ENCODE results near the gene CACNG3. TPM values are rescaled to one million over a fixed set of nuclear protein-coding genes. Genes with fewer than 3 reads are reported as not detected.

CACNG3 gene
- total RNA-seq, 2 experiments from 2014 or later = not detected

GRCh38 chr16:24272379-24272778, 16.2 kb downstream of the CACNG3 start:
- no peak overlapping the region for H3K4me3 ChIP-seq (ENCODE audit: low read length)

DNA sequence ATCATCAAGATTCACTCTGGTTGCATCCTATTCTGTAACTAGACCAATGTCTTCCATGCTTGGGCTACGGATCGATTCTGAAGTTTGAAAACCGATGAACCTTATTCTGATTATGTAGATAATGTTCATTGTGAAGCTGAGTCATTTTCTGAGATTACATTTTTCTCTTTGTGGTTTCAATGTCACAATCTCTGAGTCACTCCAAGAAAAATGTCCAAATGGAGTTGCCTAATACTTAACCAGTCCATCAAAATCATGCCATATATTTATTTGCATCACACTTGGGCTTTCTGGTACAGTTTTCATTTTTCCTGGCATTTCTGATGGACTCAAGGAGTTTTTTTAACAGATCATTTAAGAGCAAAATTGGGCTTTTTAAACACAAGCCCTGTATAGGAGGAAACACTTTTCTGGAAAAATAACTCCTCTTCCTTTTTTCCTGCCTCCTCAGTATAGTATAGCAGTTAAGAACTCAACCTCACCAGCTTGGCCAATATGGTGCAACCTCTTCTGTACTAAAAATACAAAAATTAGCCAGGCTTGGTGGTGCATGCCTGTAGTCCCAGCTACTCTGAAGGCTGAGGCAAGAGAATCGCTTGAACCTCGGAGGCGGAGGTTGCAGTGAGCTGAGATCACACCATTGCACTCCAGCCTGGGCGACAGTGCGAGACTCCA, 17.5 kb downstream of the CACNG3 start:
- POLR2A ChIA-PET = no interaction called here
- no peaks in the 10 kb centered on the region for H3K9me3 ChIP-seq (ENCODE audit: control insufficient read depth in 1 of 2, insufficient read depth in 1 of 2, low read length in 2 of 2)
- no peak overlapping the region for H3K4me3 Mint-ChIP-seq
- no peaks in the 10 kb centered on the region for H3K36me3 Mint-ChIP-seq (ENCODE audit: low read depth)
- no peak overlapping the region for H3K27ac ChIP-seq (ENCODE audit: low read depth in 1 of 2, low read length in 2 of 2)
- CTCF ChIA-PET = no interaction called here
- H3K4me3 ChIP-seq (ENCODE audit: low read length) = no peak overlapping the region
- no peaks in the 10 kb centered on the region for H3K9me3 Mint-ChIP-seq
- peaks cover 19 to 29% of the 10 kb centered on the region in 2 experiments for H3K27me3 ChIP-seq (ENCODE audit: control insufficient read depth in 1 of 2, insufficient read depth in 2 of 2, low read length in 2 of 2)
- H3K27ac Mint-ChIP-seq = no peak overlapping the region
- H3K4me1 Mint-ChIP-seq (ENCODE audit: low read depth) = no peaks in the 10 kb centered on the region
- intact Hi-C loops (cut with DNase I, micrococcal nuclease) = no loop called here
- DNase-seq = peak in 2 of 14 experiments; percentile 17 to 18
- no peak for TF ChIP-seq CTCF (IDR thresholded peaks at IDR 0.05)
- peaks cover 58% of the 10 kb centered on the region for H3K27me3 Mint-ChIP-seq
- no peak for ATAC-seq (ENCODE audit: poor library complexity)
- no peaks in the 10 kb centered on the region for H3K4me1 ChIP-seq (ENCODE audit: insufficient read depth, low read length)
- H3K36me3 ChIP-seq (ENCODE audit: insufficient read depth, low read length) = no peaks in the 10 kb centered on the region

More at GRCh38 chr16:24272379-24272778, 16.2 kb downstream of the CACNG3 start:
- Mint-ChIP-seq H3K4me1 (ENCODE audit: low read depth) (no peaks in the 10 kb centered on the region), H3K9me3 (no peaks in the 10 kb centered on the region), H3K27ac (no peak overlapping the region), H3K36me3 (ENCODE audit: low read depth) (no peaks in the 10 kb centered on the region), H3K4me3 (no peak overlapping the region), H3K27me3 (peaks cover 53% of the 10 kb centered on the region)
- H3K4me1 ChIP-seq (ENCODE audit: insufficient read depth, low read length) = no peaks in the 10 kb centered on the region
- H3K36me3 ChIP-seq (ENCODE audit: insufficient read depth, low read length) = no peaks in the 10 kb centered on the region
- ChIA-PET POLR2A (no interaction called here), CTCF (no interaction called here)
- no peak for TF ChIP-seq CTCF (IDR thresholded peaks at IDR 0.05)
- H3K27ac ChIP-seq (ENCODE audit: low read depth in 1 of 2, low read length in 2 of 2) = no peak overlapping the region
- DNase-seq (no peak), ATAC-seq (ENCODE audit: poor library complexity) (no peak)
- intact Hi-C loops (cut with DNase I, micrococcal nuclease) = no loop called here
- peaks cover 19 to 29% of the 10 kb centered on the region in 2 experiments for H3K27me3 ChIP-seq (ENCODE audit: control insufficient read depth in 1 of 2, insufficient read depth in 2 of 2, low read length in 2 of 2)
- no peaks in the 10 kb centered on the region for H3K9me3 ChIP-seq (ENCODE audit: control insufficient read depth in 1 of 2, insufficient read depth in 1 of 2, low read length in 2 of 2)

DNA sequence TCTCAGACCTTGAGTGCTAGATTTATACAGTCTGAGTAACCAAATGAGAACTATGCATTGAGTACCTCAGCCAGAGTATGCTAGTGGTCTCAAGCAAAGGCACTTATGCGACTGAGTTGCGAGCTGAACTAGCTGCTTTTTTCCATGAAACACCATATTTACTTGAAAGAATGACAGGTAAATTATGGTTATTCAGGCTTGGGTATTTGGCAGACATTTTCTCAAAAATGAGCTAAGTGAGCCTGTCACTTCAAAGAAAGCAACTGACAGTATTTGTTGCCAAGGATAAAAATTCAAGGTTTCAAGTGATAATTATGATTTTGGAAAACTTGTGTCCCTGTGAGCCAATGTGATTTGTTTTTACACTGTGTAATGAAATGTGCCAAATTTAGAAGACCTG, 19.3 kb downstream of the CACNG3 start:
- Histone ChIP-seq H3K9me3 (ENCODE audit: control insufficient read depth in 1 of 2, insufficient read depth in 1 of 2, low read length in 2 of 2) (no peaks in the 10 kb centered on the region), H3K4me1 (ENCODE audit: insufficient read depth, low read length) (no peaks in the 10 kb centered on the region), H3K27ac (ENCODE audit: low read depth in 1 of 2, low read length in 2 of 2) (no peak overlapping the region), H3K4me3 (ENCODE audit: low read length) (no peak overlapping the region), H3K36me3 (ENCODE audit: insufficient read depth, low read length) (no peaks in the 10 kb centered on the region), H3K27me3 (ENCODE audit: control insufficient read depth in 1 of 2, insufficient read depth in 2 of 2, low read length in 2 of 2) (peaks cover 18 to 27% of the 10 kb centered on the region in 2 experiments)
- ChIA-PET POLR2A (no interaction called here), CTCF (no interaction called here)
- ATAC-seq (ENCODE audit: poor library complexity) (no peak), DNase-seq (no peak)
- intact Hi-C loops (cut with DNase I, micrococcal nuclease) = no loop called here
- Mint-ChIP-seq H3K27ac (no peak overlapping the region), H3K36me3 (ENCODE audit: low read depth) (no peaks in the 10 kb centered on the region), H3K4me1 (ENCODE audit: low read depth) (no peaks in the 10 kb centered on the region), H3K9me3 (no peaks in the 10 kb centered on the region), H3K27me3 (peaks cover 54% of the 10 kb centered on the region), H3K4me3 (no peak overlapping the region)
- no peak for TF ChIP-seq CTCF (IDR thresholded peaks at IDR 0.05)

All from CD4-positive, alpha-beta T cell (primary cell).